Prostate gland (tissue), 2 donors: ENCODE measurements around the gene PVR.

Experiments used
- POLR2AphosphoS5 ChIP-seq: sonication (generic); formaldehyde crosslinking; IDR thresholded peaks from one replicate; pipeline ENCODE4 v1.6.1; 2017; ENCODE audit warnings: antibody characterized with exemption
- TF ChIP-seq, protein P1 (sequence below), 4 experiments: fragments of 200-600 bp in 2 of 4; fragments of 450-650 bp in 2 of 4; sonication (generic) in 2 of 4; IDR thresholded peaks; 1 replicate in 3 of 4; 2 replicates in 1 of 4; pipeline ENCODE4 v1.5.1; 2016 to 2019; ENCODE audit warnings: antibody characterized with exemption in 4 of 4, mild to moderate bottlenecking in 2 of 4, moderate library complexity in 2 of 4

- TF ChIP-seq, protein P1, sequence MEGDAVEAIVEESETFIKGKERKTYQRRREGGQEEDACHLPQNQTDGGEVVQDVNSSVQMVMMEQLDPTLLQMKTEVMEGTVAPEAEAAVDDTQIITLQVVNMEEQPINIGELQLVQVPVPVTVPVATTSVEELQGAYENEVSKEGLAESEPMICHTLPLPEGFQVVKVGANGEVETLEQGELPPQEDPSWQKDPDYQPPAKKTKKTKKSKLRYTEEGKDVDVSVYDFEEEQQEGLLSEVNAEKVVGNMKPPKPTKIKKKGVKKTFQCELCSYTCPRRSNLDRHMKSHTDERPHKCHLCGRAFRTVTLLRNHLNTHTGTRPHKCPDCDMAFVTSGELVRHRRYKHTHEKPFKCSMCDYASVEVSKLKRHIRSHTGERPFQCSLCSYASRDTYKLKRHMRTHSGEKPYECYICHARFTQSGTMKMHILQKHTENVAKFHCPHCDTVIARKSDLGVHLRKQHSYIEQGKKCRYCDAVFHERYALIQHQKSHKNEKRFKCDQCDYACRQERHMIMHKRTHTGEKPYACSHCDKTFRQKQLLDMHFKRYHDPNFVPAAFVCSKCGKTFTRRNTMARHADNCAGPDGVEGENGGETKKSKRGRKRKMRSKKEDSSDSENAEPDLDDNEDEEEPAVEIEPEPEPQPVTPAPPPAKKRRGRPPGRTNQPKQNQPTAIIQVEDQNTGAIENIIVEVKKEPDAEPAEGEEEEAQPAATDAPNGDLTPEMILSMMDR (IDR thresholded peaks at IDR 0.05) = no peak
- no peak for TF ChIP-seq POLR2AphosphoS5
Measured at GRCh38 chr19:44661904-44662303, 18.2 kb downstream of the PVR start.
